Tibial nerve (tissue), 4 donors: ENCODE results near the gene ESPL1.

Source experiments
- EP300 ChIP-seq, 2 donors: sonication (generic); formaldehyde crosslinking; IDR thresholded peaks; one replicate each; pipeline ENCODE4 v1.6.1; 2017; ENCODE audit warnings: antibody characterized with exemption in 2 of 2, mild to moderate bottlenecking in 1 of 2
- POLR2A ChIP-seq, 2 donors: fragments of 450-650 bp; IDR thresholded peaks; one replicate each; pipeline ENCODE4 v1.6.1; 2017; ENCODE audit warnings: antibody characterized with exemption in 2 of 2, mild to moderate bottlenecking in 2 of 2, moderate library complexity in 2 of 2
- TF ChIP-seq, protein P1 (sequence below), 5 experiments: fragments of 200-600 bp in 3 of 5; fragments of 450-650 bp in 2 of 5; sonication (generic) in 3 of 5; IDR thresholded peaks; one replicate each; pipeline ENCODE4 v1.5.1; 2016 to 2019; ENCODE audit warnings: antibody characterized with exemption in 5 of 5, mild to moderate bottlenecking in 3 of 5, moderate library complexity in 2 of 5

DNA sequence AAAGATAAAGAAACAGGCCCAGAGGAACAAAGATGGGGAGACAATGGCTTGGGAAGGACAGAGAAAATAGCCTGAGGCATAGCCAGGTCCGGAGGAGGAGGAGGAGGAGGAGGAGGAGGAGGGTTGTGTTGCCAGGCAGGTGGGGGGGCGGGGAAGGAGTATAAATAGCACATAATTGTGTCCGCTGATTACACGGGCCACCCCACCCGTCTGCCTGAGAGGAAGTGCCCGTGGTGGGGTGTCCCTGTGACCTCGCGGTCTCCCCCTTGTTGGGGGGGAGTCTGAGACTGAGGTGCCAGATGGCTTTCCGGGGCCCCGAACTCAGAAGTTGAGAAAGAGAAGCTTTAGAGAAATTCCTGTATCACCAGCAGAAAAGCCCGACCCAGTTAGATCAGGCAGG, 69.9 kb downstream of the ESPL1 start:
- TF ChIP-seq, protein P1, sequence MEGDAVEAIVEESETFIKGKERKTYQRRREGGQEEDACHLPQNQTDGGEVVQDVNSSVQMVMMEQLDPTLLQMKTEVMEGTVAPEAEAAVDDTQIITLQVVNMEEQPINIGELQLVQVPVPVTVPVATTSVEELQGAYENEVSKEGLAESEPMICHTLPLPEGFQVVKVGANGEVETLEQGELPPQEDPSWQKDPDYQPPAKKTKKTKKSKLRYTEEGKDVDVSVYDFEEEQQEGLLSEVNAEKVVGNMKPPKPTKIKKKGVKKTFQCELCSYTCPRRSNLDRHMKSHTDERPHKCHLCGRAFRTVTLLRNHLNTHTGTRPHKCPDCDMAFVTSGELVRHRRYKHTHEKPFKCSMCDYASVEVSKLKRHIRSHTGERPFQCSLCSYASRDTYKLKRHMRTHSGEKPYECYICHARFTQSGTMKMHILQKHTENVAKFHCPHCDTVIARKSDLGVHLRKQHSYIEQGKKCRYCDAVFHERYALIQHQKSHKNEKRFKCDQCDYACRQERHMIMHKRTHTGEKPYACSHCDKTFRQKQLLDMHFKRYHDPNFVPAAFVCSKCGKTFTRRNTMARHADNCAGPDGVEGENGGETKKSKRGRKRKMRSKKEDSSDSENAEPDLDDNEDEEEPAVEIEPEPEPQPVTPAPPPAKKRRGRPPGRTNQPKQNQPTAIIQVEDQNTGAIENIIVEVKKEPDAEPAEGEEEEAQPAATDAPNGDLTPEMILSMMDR (IDR thresholded peaks at IDR 0.05) = no peak
- TF ChIP-seq POLR2A (IDR thresholded peaks at IDR 0.05) (no peak), EP300 (IDR thresholded peaks at IDR 0.05) (no peak)
